ENCODE results near the gene NFKBIE. TPM values are rescaled to one million over a fixed set of nuclear protein-coding genes. Genes with fewer than 3 reads are reported as not detected.

NFKBIE gene
- total and polyA plus RNA-seq, 2 of the 13 experiments (the other 11 are each of a cell fraction or from before 2014, with no cell fraction given): 6.7 to 14.5 TPM

DNA sequence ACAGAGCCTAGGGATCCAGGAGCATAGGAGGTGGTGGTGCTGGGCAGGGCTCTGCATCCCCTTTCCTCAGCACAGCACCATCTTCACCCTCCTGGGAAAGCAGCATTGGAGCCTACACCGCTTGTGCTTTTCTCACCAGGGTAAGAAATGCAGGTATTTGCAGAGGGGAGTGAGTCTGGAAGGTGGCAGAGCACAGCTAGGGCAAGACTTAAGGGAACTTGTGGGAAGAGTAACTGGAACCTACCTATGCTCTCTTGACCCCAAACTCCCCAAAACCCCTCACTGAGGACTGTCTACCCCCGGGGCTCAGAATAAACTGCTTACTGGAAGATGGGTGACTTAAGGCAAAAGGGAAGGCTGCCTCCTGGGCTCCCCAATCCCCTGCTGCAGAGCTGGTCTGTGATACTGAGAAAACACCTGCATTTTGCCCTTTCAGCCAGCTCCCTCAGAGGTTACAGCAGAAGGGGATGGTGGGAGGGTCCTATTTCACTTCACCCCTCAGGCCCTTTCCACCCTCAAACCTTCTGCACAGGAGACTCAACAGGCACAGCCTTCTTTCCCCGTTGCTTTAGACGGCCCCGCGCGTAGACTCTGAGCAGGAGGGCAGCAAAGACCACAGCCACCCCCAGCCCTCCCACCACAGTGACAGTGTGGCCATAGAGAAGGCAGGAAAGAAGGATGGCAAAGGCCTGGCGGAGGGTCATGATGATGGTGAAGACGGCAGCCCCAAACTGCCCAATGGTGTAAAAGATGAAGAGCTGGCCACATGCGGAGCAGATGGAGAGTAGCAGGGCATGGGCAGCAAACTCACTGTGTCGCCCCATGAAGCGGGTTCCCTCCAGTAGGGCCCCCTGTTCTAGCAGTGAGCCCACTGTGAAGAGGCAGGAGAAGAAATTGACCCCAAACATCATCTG lies 10.9 kb downstream of the NFKBIE start (continued):
- no peak for TF ChIP-seq ZFP36 (IDR thresholded peaks at IDR 0.05; ENCODE audit: borderline replicate concordance, low read depth, low read length, partially characterized antibody)
- TF ChIP-seq TBL1XR1 (IDR thresholded peaks at IDR 0.05; ENCODE audit: borderline replicate concordance, low read length, partially characterized antibody): no peak
- TF ChIP-seq HES4 (CRISPR knock-in tag; IDR thresholded peaks at IDR 0.05; ENCODE audit: borderline replicate concordance): no peak
- no peak for TF ChIP-seq ZFP1 (CRISPR knock-in tag; IDR thresholded peaks at IDR 0.05)
- TF ChIP-seq, protein P1, sequence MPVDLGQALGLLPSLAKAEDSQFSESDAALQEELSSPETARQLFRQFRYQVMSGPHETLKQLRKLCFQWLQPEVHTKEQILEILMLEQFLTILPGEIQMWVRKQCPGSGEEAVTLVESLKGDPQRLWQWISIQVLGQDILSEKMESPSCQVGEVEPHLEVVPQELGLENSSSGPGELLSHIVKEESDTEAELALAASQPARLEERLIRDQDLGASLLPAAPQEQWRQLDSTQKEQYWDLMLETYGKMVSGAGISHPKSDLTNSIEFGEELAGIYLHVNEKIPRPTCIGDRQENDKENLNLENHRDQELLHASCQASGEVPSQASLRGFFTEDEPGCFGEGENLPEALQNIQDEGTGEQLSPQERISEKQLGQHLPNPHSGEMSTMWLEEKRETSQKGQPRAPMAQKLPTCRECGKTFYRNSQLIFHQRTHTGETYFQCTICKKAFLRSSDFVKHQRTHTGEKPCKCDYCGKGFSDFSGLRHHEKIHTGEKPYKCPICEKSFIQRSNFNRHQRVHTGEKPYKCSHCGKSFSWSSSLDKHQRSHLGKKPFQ (CRISPR knock-in tag; IDR thresholded peaks at IDR 0.05; ENCODE audit: insufficient replicate concordance): no peak
- TF ChIP-seq ZFAT (CRISPR knock-in tag; conservative IDR thresholded peaks at IDR 0.05): no peak
- no peak for TF ChIP-seq KLF9 (CRISPR knock-in tag; IDR thresholded peaks at IDR 0.05; ENCODE audit: low read depth)
- TF ChIP-seq SSRP1 (CRISPR knock-in tag; IDR thresholded peaks at IDR 0.05): peak; percentile 88; the same call in 1 of the 2 replicates
- TF ChIP-seq ZMYM4 (CRISPR knock-in tag; IDR thresholded peaks at IDR 0.05): no peak
- no peak for TF ChIP-seq NFRKB (IDR thresholded peaks at IDR 0.05)
- no peak for TF ChIP-seq ZNF879 (CRISPR knock-in tag; IDR thresholded peaks at IDR 0.05)
- TF ChIP-seq, protein P2, sequence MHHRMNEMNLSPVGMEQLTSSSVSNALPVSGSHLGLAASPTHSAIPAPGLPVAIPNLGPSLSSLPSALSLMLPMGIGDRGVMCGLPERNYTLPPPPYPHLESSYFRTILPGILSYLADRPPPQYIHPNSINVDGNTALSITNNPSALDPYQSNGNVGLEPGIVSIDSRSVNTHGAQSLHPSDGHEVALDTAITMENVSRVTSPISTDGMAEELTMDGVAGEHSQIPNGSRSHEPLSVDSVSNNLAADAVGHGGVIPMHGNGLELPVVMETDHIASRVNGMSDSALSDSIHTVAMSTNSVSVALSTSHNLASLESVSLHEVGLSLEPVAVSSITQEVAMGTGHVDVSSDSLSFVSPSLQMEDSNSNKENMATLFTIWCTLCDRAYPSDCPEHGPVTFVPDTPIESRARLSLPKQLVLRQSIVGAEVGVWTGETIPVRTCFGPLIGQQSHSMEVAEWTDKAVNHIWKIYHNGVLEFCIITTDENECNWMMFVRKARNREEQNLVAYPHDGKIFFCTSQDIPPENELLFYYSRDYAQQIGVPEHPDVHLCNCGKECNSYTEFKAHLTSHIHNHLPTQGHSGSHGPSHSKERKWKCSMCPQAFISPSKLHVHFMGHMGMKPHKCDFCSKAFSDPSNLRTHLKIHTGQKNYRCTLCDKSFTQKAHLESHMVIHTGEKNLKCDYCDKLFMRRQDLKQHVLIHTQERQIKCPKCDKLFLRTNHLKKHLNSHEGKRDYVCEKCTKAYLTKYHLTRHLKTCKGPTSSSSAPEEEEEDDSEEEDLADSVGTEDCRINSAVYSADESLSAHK (CRISPR knock-in tag; IDR thresholded peaks at IDR 0.05; ENCODE audit: borderline replicate concordance): no peak
- TF ChIP-seq SUZ12 (IDR thresholded peaks at IDR 0.05; ENCODE audit: low read depth, low read length): no peak
- TF ChIP-seq NFIB (CRISPR knock-in tag; IDR thresholded peaks at IDR 0.05; ENCODE audit: borderline replicate concordance): no peak; the same call in 1 of the 2 replicates
- no peak for TF ChIP-seq ZNF343 (CRISPR knock-in tag; IDR thresholded peaks at IDR 0.05)
- TF ChIP-seq, protein P3, sequence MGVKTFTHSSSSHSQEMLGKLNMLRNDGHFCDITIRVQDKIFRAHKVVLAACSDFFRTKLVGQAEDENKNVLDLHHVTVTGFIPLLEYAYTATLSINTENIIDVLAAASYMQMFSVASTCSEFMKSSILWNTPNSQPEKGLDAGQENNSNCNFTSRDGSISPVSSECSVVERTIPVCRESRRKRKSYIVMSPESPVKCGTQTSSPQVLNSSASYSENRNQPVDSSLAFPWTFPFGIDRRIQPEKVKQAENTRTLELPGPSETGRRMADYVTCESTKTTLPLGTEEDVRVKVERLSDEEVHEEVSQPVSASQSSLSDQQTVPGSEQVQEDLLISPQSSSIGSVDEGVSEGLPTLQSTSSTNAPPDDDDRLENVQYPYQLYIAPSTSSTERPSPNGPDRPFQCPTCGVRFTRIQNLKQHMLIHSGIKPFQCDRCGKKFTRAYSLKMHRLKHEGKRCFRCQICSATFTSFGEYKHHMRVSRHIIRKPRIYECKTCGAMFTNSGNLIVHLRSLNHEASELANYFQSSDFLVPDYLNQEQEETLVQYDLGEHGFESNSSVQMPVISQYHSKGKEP (CRISPR knock-in tag; IDR thresholded peaks at IDR 0.05): no peak
- no peak for TF ChIP-seq YEATS4 (CRISPR knock-in tag; IDR thresholded peaks at IDR 0.05; ENCODE audit: borderline replicate concordance)
- TF ChIP-seq, protein P4, sequence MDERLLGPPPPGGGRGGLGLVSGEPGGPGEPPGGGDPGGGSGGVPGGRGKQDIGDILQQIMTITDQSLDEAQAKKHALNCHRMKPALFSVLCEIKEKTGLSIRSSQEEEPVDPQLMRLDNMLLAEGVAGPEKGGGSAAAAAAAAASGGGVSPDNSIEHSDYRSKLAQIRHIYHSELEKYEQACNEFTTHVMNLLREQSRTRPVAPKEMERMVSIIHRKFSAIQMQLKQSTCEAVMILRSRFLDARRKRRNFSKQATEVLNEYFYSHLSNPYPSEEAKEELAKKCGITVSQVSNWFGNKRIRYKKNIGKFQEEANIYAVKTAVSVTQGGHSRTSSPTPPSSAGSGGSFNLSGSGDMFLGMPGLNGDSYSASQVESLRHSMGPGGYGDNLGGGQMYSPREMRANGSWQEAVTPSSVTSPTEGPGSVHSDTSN (CRISPR knock-in tag; IDR thresholded peaks at IDR 0.05): no peak
- no peak for TF ChIP-seq SOX5 (CRISPR knock-in tag; IDR thresholded peaks at IDR 0.05; ENCODE audit: borderline replicate concordance)
- TF ChIP-seq ZNF136 (CRISPR knock-in tag; IDR thresholded peaks at IDR 0.05; ENCODE audit: low read depth): no peak
- no peak for TF ChIP-seq ZNF75D (CRISPR knock-in tag; IDR thresholded peaks at IDR 0.05; ENCODE audit: borderline replicate concordance)
- TF ChIP-seq, protein P5, sequence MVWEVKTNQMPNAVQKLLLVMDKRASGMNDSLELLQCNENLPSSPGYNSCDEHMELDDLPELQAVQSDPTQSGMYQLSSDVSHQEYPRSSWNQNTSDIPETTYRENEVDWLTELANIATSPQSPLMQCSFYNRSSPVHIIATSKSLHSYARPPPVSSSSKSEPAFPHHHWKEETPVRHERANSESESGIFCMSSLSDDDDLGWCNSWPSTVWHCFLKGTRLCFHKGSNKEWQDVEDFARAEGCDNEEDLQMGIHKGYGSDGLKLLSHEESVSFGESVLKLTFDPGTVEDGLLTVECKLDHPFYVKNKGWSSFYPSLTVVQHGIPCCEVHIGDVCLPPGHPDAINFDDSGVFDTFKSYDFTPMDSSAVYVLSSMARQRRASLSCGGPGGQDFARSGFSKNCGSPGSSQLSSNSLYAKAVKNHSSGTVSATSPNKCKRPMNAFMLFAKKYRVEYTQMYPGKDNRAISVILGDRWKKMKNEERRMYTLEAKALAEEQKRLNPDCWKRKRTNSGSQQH (CRISPR knock-in tag; IDR thresholded peaks at IDR 0.05; ENCODE audit: low read depth): 0 out of 2 replicates have a peak, but pooled peaks have one; percentile 12

Measured in HepG2 (cell line).